Transverse colon (tissue), 3 donors: ENCODE results near the gene INTS15.

Experiments used
- CTCF ChIP-seq, 5 experiments: fragments of 200-600 bp in 3 of 5; fragments of 450-650 bp in 2 of 5; sonication (generic) in 3 of 5; IDR thresholded peaks; 1 replicate in 2 of 5; 2 replicates in 3 of 5; pipeline ENCODE4 v1.5.1; 2016 to 2017; ENCODE audit warnings: antibody characterized with exemption in 5 of 5, inconsistent platforms in 3 of 5, mild to moderate bottlenecking in 2 of 5, moderate library complexity in 1 of 5
- EP300 ChIP-seq: sonication (generic); formaldehyde crosslinking; IDR thresholded peaks from one replicate; pipeline ENCODE4 v1.6.1; 2017; ENCODE audit warnings: antibody characterized with exemption, low read depth
- POLR2A ChIP-seq: fragments of 450-650 bp; IDR thresholded peaks from one replicate; pipeline ENCODE4 v1.6.1; 2016; ENCODE audit warnings: antibody characterized with exemption, mild to moderate bottlenecking, moderate library complexity

DNA sequence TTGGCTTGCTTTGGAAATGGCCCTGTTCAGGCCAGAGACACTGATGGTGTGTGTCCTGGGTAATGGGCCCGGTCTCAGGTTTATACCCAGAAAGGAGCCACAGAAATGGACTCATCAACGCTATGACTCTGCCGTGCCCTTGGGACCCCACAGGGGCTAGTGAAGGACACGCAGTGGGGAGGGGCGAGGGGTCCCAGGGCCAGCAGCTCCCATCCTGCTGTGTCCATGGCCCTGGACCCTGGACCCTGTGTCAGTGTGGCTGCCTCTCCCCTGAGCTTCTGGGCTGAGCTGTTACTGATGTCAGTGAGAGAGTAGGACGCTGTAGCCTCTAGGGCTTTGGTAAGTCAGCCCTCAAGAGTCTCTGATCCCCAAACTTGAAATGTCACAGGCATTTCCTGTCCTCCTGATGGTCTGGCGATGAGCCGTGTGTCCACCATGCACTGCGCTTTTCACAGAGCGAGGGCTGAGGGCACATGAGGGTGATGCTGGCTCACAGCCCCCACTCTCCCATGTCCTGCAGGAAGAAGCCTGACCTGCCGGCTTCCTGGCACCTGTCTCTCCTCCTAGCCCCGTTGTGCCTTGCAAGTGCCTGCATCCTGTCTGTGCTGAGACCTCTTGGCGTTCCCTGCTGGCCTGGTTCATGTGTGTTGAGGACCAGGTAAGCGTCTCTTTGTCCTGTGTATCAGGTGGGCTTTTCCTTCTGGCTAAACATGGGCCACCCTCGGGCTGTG, 51.6 kb downstream of the INTS15 start:
- TF ChIP-seq CTCF (IDR thresholded peaks at IDR 0.05) (no peak), POLR2A (no peak), EP300 (no peak)
